ENCODE measurements around the gene PPFIBP1.
"Not testable (repeated sequence)": the region's sequence is repeated elsewhere in the genome, so short reads cannot be mapped to it uniquely, and the experiment has no call there.

The PPFIBP1 gene

GRCh38 chr12:27576667-27577347, 52.8 kb downstream of the PPFIBP1 start:
- Mint-ChIP-seq H3K27me3 (ENCODE audit: low read depth) (no peaks in the 10 kb centered on the region), H3K36me3 (ENCODE audit: low read depth) (peaks cover 3% of the 10 kb centered on the region), H3K27ac (no peak overlapping the region), H3K9me3 (no peaks in the 10 kb centered on the region), H3K4me3 (no peak overlapping the region), H3K4me1 (ENCODE audit: low read depth) (peaks cover 2% of the 10 kb centered on the region)
- no peak for DNase-seq (ENCODE audit: low spot score)

DNA sequence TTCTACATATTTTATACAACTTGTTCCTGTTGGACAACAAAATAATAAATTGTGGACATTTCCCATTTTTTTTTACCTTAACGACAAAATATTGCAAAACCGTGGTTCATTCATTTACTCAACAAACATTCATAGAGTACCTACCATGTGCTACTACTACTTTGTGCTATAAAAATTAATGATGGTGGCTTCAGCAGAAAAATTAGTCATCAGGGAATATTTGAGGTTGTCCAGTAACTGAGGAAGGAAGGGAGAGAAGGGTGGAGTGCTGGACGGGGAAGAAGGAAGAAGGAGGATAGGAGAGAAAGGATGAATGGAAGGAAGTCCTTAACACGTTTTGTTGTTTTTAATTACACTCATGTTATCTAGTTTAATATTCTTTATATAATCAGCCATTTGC, 53.7 kb downstream of the PPFIBP1 start:
- Mint-ChIP-seq H3K27ac (no peak overlapping the region), H3K9me3 (no peaks in the 10 kb centered on the region), H3K36me3 (ENCODE audit: low read depth) (peaks cover 3% of the 10 kb centered on the region), H3K4me1 (ENCODE audit: low read depth) (peaks cover 5% of the 10 kb centered on the region), H3K27me3 (ENCODE audit: low read depth) (no peaks in the 10 kb centered on the region), H3K4me3 (no peak overlapping the region)
- no peak for DNase-seq (ENCODE audit: low spot score)

DNA sequence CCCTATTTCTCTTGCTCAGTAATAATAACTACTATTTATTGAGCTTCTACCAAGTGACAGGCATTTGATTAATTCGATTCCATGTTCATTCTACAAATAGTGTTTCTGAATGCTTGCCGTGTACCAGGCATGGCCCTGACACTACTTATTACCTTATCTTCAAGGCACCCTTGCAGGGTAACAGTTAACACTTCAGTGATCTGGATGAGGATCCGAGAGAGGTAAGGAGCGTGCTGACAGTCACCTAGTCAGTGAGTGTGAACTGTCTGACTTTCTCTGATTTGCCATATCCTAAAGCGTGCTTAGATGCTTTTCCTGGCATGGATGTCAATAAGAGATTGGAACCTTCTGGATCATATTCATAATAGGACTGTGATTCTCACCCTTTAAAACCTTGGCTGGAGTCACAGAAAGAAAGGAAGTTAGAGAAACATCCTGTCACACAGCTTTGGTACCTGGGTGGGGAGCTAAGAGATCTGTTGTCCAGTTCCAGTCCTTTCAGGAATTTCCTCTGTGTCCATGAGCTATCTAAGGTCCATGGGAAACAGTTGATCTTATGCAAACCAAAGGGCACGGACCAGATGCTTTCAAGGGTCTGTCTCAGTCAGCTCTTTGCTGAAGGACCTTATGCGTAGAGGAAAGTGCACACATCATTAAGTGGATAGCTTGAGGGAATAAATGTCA, 54.8 kb downstream of the PPFIBP1 start:
- Mint-ChIP-seq H3K27ac (no peak overlapping the region), H3K9me3 (no peaks in the 10 kb centered on the region), H3K4me3 (no peak overlapping the region), H3K4me1 (ENCODE audit: low read depth) (peaks cover 5% of the 10 kb centered on the region), H3K36me3 (ENCODE audit: low read depth) (peaks cover 3% of the 10 kb centered on the region), H3K27me3 (ENCODE audit: low read depth) (no peaks in the 10 kb centered on the region)
- no peak for DNase-seq (ENCODE audit: low spot score)

- Mint-ChIP-seq H3K27me3 (ENCODE audit: low read depth) (no peaks in the 10 kb centered on the region), H3K36me3 (ENCODE audit: low read depth) (peaks cover 3% of the 10 kb centered on the region), H3K4me3 (no peak overlapping the region), H3K9me3 (no peaks in the 10 kb centered on the region), H3K27ac (no peak overlapping the region), H3K4me1 (ENCODE audit: low read depth) (peaks cover 5% of the 10 kb centered on the region)
- DNase-seq (ENCODE audit: low spot score), result no peak
Observed at GRCh38 chr12:27580561-27581330, 56.7 kb downstream of the PPFIBP1 start.

DNA sequence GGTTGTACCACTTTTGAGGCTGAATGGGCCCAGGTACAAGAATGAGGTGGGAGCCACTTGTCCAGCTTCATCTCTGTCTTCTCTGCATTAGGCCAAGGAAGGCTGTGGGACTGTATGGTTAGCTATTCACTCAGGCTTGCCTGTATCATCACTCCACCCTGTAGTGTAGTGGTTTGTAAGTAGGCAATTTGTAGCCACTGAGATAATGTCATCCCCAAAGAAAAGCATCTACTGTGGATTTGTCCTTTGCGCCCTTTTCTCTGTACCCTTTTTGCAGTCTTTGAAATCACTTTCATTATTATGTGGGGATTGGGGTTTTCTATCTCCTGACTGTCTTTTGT, 57.3 kb downstream of the PPFIBP1 start:
- DNase-seq (ENCODE audit: low spot score); H3K27me3 Mint-ChIP-seq (ENCODE audit: low read depth); H3K9me3 Mint-ChIP-seq; H3K27ac Mint-ChIP-seq; H3K36me3 Mint-ChIP-seq (ENCODE audit: low read depth); H3K4me3 Mint-ChIP-seq; H3K4me1 Mint-ChIP-seq (ENCODE audit: low read depth): not testable (repeated sequence)

DNA sequence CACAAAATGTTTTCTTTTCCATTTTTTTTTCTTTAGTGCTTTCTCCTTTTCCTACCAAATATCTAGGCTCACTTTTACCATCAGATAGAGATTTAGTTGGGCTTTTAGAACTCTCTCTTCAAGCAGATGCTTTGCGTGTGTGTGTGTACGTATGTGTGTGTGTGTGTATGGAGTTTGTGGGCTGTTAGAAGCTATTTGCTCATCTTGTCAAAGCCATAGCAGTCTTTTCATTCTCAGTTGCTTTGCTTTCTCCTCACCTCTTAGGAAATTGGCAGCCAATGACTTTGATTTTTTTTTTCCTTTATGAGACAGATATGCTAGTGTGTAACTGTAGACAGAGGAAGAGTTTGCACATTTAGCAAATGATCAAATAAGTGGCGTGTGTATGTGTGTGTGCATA, 57.8 kb downstream of the PPFIBP1 start:
- H3K4me1 Mint-ChIP-seq (ENCODE audit: low read depth); H3K27ac Mint-ChIP-seq; H3K9me3 Mint-ChIP-seq; H3K36me3 Mint-ChIP-seq (ENCODE audit: low read depth); H3K4me3 Mint-ChIP-seq; H3K27me3 Mint-ChIP-seq (ENCODE audit: low read depth); DNase-seq (ENCODE audit: low spot score): not testable (repeated sequence)

- not testable (repeated sequence) for H3K27me3 Mint-ChIP-seq (ENCODE audit: low read depth); H3K4me3 Mint-ChIP-seq; H3K9me3 Mint-ChIP-seq; DNase-seq (ENCODE audit: low spot score); H3K27ac Mint-ChIP-seq; H3K4me1 Mint-ChIP-seq (ENCODE audit: low read depth); H3K36me3 Mint-ChIP-seq (ENCODE audit: low read depth)
Observed at GRCh38 chr12:27582445-27582844, 58.4 kb downstream of the PPFIBP1 start.

- Mint-ChIP-seq H3K27ac (no peak overlapping the region), H3K9me3 (no peaks in the 10 kb centered on the region), H3K27me3 (ENCODE audit: low read depth) (no peaks in the 10 kb centered on the region), H3K4me1 (ENCODE audit: low read depth) (peaks cover 12% of the 10 kb centered on the region), H3K36me3 (ENCODE audit: low read depth) (peaks cover 3% of the 10 kb centered on the region), H3K4me3 (no peak overlapping the region)
- no peak for DNase-seq (ENCODE audit: low spot score)
Observed at GRCh38 chr12:27583057-27583797, 59.2 kb downstream of the PPFIBP1 start.

GRCh38 chr12:27583981-27584380, 60.0 kb downstream of the PPFIBP1 start:
- Mint-ChIP-seq H3K9me3 (no peaks in the 10 kb centered on the region), H3K27me3 (ENCODE audit: low read depth) (no peaks in the 10 kb centered on the region), H3K36me3 (ENCODE audit: low read depth) (no peaks in the 10 kb centered on the region), H3K4me3 (no peak overlapping the region), H3K4me1 (ENCODE audit: low read depth) (peaks cover 16% of the 10 kb centered on the region), H3K27ac (no peak overlapping the region)
- DNase-seq (ENCODE audit: low spot score), result no peak

DNA sequence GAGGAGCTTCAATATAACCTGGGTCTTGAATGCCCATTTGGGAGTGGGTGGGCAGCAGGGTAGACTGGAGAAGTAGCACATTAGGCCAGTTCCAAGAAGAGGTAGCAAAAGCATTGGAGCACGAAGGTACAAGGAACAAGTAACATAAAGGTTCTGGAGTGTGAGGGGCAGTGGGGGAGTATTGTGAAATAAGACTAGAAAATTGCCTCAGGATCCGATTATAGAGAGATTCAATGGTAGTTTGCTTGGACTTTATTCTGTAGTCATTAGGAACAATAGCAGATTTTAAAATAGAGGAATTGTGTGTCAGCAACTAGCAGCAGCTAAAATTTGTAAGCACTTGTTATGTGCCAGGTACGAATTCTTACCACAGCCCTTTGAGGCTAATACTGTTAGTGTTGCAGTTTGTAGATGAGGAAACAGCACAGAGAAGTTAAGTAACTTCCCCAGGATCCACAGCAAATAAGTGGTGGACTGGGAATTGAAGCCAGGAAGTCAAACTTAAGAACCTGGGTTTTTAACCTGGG, 61.8 kb downstream of the PPFIBP1 start:
- no peak for DNase-seq (ENCODE audit: low spot score)
- H3K9me3 Mint-ChIP-seq, result no peaks in the 10 kb centered on the region
- H3K4me3 Mint-ChIP-seq, result no peak overlapping the region
- no peaks in the 10 kb centered on the region for H3K27me3 Mint-ChIP-seq (ENCODE audit: low read depth)
- peaks cover 16% of the 10 kb centered on the region for H3K4me1 Mint-ChIP-seq (ENCODE audit: low read depth)
- no peaks in the 10 kb centered on the region for H3K36me3 Mint-ChIP-seq (ENCODE audit: low read depth)
- no peak overlapping the region for H3K27ac Mint-ChIP-seq

GRCh38 chr12:27588075-27588730, 64.2 kb downstream of the PPFIBP1 start:
- H3K4me1 Mint-ChIP-seq (ENCODE audit: low read depth), result peaks cover 11% of the 10 kb centered on the region
- H3K27ac Mint-ChIP-seq, result peak overlapping the region; percentile 56
- H3K4me3 Mint-ChIP-seq, result peak overlapping the region; percentile 67

GRCh38 chr12:27588776-27589175, 64.8 kb downstream of the PPFIBP1 start:
- Mint-ChIP-seq H3K27me3 (ENCODE audit: low read depth) (no peaks in the 10 kb centered on the region), H3K9me3 (no peaks in the 10 kb centered on the region), H3K27ac (no peak overlapping the region), H3K4me3 (no peak overlapping the region), H3K4me1 (ENCODE audit: low read depth) (peaks cover 11% of the 10 kb centered on the region), H3K36me3 (ENCODE audit: low read depth) (no peaks in the 10 kb centered on the region)
- no peak for DNase-seq (ENCODE audit: low spot score)

More at GRCh38 chr12:27588075-27588730, 64.2 kb downstream of the PPFIBP1 start:
- not testable (repeated sequence) for H3K36me3 Mint-ChIP-seq (ENCODE audit: low read depth); DNase-seq (ENCODE audit: low spot score); H3K27me3 Mint-ChIP-seq (ENCODE audit: low read depth); H3K9me3 Mint-ChIP-seq

GRCh38 chr12:27589419-27589818, 65.4 kb downstream of the PPFIBP1 start:
- no peak overlapping the region for H3K27ac Mint-ChIP-seq
- H3K4me1 Mint-ChIP-seq (ENCODE audit: low read depth), result peaks cover 11% of the 10 kb centered on the region
- H3K36me3 Mint-ChIP-seq (ENCODE audit: low read depth), result no peaks in the 10 kb centered on the region
- no peak overlapping the region for H3K4me3 Mint-ChIP-seq
- no peaks in the 10 kb centered on the region for H3K27me3 Mint-ChIP-seq (ENCODE audit: low read depth)
- DNase-seq (ENCODE audit: low spot score), result no peak
- no peaks in the 10 kb centered on the region for H3K9me3 Mint-ChIP-seq
